ENCODE data around the gene PTPRH.

PTPRH gene

DNA sequence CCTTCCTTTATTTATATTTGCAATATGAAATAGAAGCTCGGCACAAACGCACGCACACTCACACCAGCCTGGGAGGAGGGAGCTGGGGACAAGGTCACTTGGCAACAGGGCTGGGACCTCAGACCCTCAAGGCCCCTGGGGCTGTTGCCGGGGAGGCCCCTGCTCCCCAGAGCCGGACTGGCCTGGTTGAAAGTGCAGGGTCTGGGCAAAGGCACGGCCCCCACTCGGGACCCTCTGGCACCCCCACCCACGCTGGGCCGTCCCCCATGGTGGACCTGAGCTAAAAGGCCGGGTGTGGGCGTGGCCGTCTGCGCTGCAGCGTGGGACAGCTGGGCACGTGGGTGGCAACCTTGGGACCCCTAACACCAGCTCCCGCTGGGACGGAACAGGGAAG lies 20.5 kb upstream of the PTPRH start:
- Histone ChIP-seq H3K36me3 (ENCODE audit: control insufficient read depth in 4 of 4, insufficient read depth in 4 of 4, low read length in 3 of 4) (peaks cover 11 to 89% (median 72%) of the 10 kb centered on the region in 4 experiments), H3K4me3 (ENCODE audit: control insufficient read depth in 1 of 7, extremely low read depth in 1 of 7, insufficient read depth in 4 of 7, low read depth in 2 of 7, low read length in 6 of 7) (no peak overlapping the region), H3K27ac (ENCODE audit: insufficient read depth in 1 of 2, low read depth in 1 of 2, low read length in 2 of 2, poor library complexity in 1 of 2, severe bottlenecking in 2 of 2) (peak overlapping the region in 1 of 2 experiments; percentile 5), H3K4me1 (ENCODE audit: control extremely low read depth in 1 of 4, control insufficient read depth in 4 of 4, insufficient read depth in 4 of 4, low read length in 3 of 4) (no peaks in the 10 kb centered on the region), H3K9me3 (ENCODE audit: control extremely low read depth in 1 of 5, control insufficient read depth in 4 of 5, insufficient read depth in 2 of 5, low read depth in 1 of 5, low read length in 4 of 5) (no peaks in the 10 kb centered on the region), H3K27me3 (replicated peaks in 2 of 5; ENCODE audit: control insufficient read depth in 4 of 5, insufficient read depth in 5 of 5, low read length in 4 of 5) (no peaks in the 10 kb centered on the region)
- DNase-seq: no peak
- 98% methylated on average over 13 of the region's 17 CpGs for WGBS (ENCODE audit: insufficient coverage)
- CTCF ChIA-PET: no interaction called here
- POLR2A ChIA-PET: no interaction called here

DNA sequence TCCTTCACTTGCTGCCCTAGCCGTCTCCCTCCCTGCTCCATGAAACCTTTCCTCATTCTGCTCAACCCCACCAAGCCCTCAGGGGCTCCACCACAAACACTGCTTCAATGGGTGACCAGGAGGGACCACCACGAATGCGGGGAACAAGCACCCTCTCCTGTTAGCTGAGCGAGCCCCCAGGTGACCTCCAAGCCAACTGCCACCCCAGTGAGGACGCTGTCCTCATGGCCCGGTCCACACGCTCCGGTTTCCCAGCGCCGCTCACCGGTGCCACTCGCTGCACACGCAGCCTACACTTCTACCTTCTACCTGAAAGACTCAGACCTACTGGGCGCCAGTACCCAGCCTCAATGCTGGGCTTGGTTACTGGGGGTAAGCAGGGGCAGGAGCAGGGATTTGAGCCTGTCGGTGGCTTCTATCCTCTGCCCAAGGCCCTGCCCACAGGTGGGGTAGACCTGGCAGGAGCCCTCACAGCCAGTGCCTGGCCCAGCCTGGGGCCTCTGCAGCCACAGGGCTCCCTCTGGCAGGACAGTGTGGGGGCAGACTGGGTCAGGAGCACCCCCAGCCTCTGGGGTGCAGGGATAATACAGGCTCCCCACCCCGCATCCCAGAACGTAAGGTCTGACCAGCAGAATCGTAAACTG lies 20.0 kb upstream of the PTPRH start:
- Histone ChIP-seq H3K27ac (ENCODE audit: insufficient read depth in 1 of 2, low read depth in 1 of 2, low read length in 2 of 2, poor library complexity in 1 of 2, severe bottlenecking in 2 of 2) (peak overlapping the region in 1 of 2 experiments; percentile 5), H3K36me3 (ENCODE audit: control insufficient read depth in 4 of 4, insufficient read depth in 4 of 4, low read length in 3 of 4) (peaks cover 11 to 87% (median 70%) of the 10 kb centered on the region in 4 experiments), H3K4me1 (ENCODE audit: control extremely low read depth in 1 of 4, control insufficient read depth in 4 of 4, insufficient read depth in 4 of 4, low read length in 3 of 4) (no peaks in the 10 kb centered on the region), H3K27me3 (replicated peaks in 2 of 5; ENCODE audit: control insufficient read depth in 4 of 5, insufficient read depth in 5 of 5, low read length in 4 of 5) (no peaks in the 10 kb centered on the region), H3K9me3 (ENCODE audit: control extremely low read depth in 1 of 5, control insufficient read depth in 4 of 5, insufficient read depth in 2 of 5, low read depth in 1 of 5, low read length in 4 of 5) (no peaks in the 10 kb centered on the region), H3K4me3 (ENCODE audit: control insufficient read depth in 1 of 7, extremely low read depth in 1 of 7, insufficient read depth in 4 of 7, low read depth in 2 of 7, low read length in 6 of 7) (no peak overlapping the region)
- POLR2A ChIA-PET: no interaction called here
- WGBS (ENCODE audit: insufficient coverage): 97% methylated on average over 16 of the region's 18 CpGs
- CTCF ChIA-PET: no interaction called here
- DNase-seq: no peak

DNA sequence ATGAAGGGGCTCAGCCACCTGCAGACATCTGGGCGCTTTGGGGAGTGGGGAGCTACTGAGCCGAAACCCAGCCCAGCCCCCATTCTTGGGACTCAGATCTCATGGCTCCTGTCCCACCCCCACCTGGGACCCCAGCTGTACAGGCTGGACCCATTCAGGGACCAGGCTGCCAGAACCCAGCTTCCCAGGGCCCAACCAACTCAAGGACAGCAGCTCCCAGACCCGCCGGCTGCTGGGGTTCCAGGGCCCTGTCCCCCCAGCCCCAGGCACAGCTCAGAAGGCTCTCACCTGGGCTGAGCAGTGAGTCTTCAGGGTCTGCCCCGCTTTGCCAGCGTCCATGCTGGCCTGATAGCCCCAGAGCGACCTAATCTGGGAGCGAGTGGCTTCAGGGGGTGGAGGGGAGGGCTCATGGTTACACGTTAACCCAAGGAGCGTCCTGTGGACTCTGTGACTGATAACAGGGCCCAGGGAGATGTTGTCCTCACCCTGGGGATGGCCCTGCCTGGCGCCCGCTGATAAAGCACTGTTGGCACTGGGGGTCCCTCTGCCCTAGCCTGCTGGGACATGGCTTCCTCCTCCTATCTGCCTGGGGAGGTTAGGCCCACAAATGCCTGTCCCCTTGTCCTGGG lies 19.2 kb upstream of the PTPRH start, which contains the start of gene TMEM86B:
TSS of gene TMEM86B (minus strand) at position 361 of the 629 bp plus-strand sequence. CDS start at position 339, 22 bp downstream.
- H3K27ac ChIP-seq (ENCODE audit: insufficient read depth in 1 of 2, low read depth in 1 of 2, low read length in 2 of 2, poor library complexity in 1 of 2, severe bottlenecking in 2 of 2): peak within 1 kb of the TSS in 1 of 2 experiments; percentile 5
- no peak within 1 kb of the TSS for H3K4me3 ChIP-seq (ENCODE audit: control insufficient read depth in 1 of 7, extremely low read depth in 1 of 7, insufficient read depth in 4 of 7, low read depth in 2 of 7, low read length in 6 of 7)
- no peaks in the 10 kb centered on the region for H3K27me3 ChIP-seq (replicated peaks in 2 of 5; ENCODE audit: control insufficient read depth in 4 of 5, insufficient read depth in 5 of 5, low read length in 4 of 5)
- no peaks in the 10 kb centered on the region for H3K4me1 ChIP-seq (ENCODE audit: control extremely low read depth in 1 of 4, control insufficient read depth in 4 of 4, insufficient read depth in 4 of 4, low read length in 3 of 4)
- CTCF ChIA-PET: interaction anchor here (0.5 kb wide), 1 partner anchor 11 kb away, joined by 3 read pairs; no protein-coding TSS in a partner anchor
- H3K36me3 ChIP-seq (ENCODE audit: control insufficient read depth in 4 of 4, insufficient read depth in 4 of 4, low read length in 3 of 4): peaks cover 9 to 91% (median 69%) of the 10 kb centered on the region in 4 experiments
- POLR2A ChIA-PET: no interaction called here
- DNase-seq: peak in 2 of 3 donors; percentile 52 to 75
- H3K9me3 ChIP-seq (ENCODE audit: control extremely low read depth in 1 of 5, control insufficient read depth in 4 of 5, insufficient read depth in 2 of 5, low read depth in 1 of 5, low read length in 4 of 5): no peaks in the 10 kb centered on the region
- WGBS (ENCODE audit: insufficient coverage): 93% methylated on average over 10 of the region's 12 CpGs

DNA sequence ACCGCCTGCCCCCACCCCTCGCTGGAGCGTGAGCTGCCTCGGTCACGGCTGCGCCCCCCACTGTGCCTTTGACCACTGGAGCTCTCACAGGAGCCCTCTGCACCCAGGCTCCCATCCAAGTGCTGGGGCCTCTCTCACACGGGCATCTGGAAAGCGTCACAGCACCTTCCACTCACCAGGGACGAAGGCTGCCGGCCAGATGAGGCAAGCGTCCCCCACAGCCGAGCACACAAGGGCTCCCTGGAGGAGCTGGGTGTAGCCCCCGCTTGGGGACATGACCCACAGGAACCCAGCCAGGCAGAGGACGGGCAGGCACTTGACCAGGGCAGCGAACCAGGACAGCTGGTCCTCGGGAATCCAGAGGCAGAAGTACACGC lies 18.7 kb upstream of the PTPRH start:
- POLR2A ChIA-PET: no interaction called here
- H3K36me3 ChIP-seq (ENCODE audit: control insufficient read depth in 4 of 4, insufficient read depth in 4 of 4, low read length in 3 of 4): peaks cover 4 to 92% (median 68%) of the 10 kb centered on the region in 4 experiments
- no peak for DNase-seq

DNA sequence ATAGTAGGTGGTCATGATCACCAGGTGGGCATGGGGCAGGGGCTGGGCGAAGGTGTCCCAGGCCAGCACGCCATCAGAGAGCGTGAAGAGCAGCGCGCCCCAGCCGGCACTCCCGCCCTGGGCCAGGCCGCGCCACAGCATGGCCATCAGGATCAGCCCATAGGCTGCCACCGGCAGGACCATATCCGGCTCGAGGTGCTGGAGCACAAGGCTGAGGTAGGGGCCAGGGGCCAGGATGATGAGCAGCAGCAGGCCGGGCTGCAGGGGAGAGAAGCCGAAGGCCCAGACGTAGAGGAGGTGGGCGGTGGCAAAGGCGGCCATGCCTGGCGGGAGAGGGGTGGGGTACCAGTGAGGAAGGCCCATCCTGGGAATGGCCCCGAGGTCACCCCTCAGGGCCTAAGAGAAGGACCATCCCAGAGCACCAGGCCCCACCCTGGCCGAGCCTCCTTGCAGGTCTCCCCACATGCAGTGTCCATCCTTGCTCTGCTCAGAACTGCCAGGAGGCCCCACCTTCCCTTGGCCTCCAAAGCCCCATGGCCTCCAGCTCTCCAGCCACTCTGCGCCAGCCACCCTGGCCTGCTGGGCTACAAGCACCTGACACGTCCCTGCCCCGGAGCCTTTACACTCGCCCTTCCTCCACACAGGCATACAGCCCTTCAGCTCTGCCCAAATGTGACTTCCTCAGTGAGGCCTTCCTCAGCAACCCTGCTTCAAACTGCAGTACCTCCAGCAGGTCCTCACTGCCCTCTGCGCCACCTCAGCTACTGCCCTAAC lies 18.1 kb upstream of the PTPRH start:
- Histone ChIP-seq H3K4me1 (ENCODE audit: control extremely low read depth in 1 of 4, control insufficient read depth in 4 of 4, insufficient read depth in 4 of 4, low read length in 3 of 4) (no peaks in the 10 kb centered on the region), H3K36me3 (ENCODE audit: control insufficient read depth in 4 of 4, insufficient read depth in 4 of 4, low read length in 3 of 4) (peaks cover 2 to 92% (median 64%) of the 10 kb centered on the region in 4 experiments), H3K27ac (ENCODE audit: insufficient read depth in 1 of 2, low read depth in 1 of 2, low read length in 2 of 2, poor library complexity in 1 of 2, severe bottlenecking in 2 of 2) (no peak overlapping the region), H3K4me3 (ENCODE audit: control insufficient read depth in 1 of 7, extremely low read depth in 1 of 7, insufficient read depth in 4 of 7, low read depth in 2 of 7, low read length in 6 of 7) (no peak overlapping the region), H3K27me3 (replicated peaks in 2 of 5; ENCODE audit: control insufficient read depth in 4 of 5, insufficient read depth in 5 of 5, low read length in 4 of 5) (no peaks in the 10 kb centered on the region), H3K9me3 (ENCODE audit: control extremely low read depth in 1 of 5, control insufficient read depth in 4 of 5, insufficient read depth in 2 of 5, low read depth in 1 of 5, low read length in 4 of 5) (no peaks in the 10 kb centered on the region)
- 96% methylated on average over 25 of the region's 25 CpGs for WGBS (ENCODE audit: insufficient coverage)
- DNase-seq: no peak
- ChIA-PET POLR2A (no interaction called here), CTCF (no interaction called here)

More for the DNA sequence above, 18.7 kb upstream of the PTPRH start:
- CTCF ChIA-PET: no interaction called here
- no peak overlapping the region for H3K4me3 ChIP-seq (ENCODE audit: control insufficient read depth in 1 of 7, extremely low read depth in 1 of 7, insufficient read depth in 4 of 7, low read depth in 2 of 7, low read length in 6 of 7)
- H3K27me3 ChIP-seq (replicated peaks in 2 of 5; ENCODE audit: control insufficient read depth in 4 of 5, insufficient read depth in 5 of 5, low read length in 4 of 5): no peaks in the 10 kb centered on the region
- 92% methylated on average over 15 of the region's 17 CpGs for WGBS (ENCODE audit: insufficient coverage)
- no peak overlapping the region for H3K27ac ChIP-seq (ENCODE audit: insufficient read depth in 1 of 2, low read depth in 1 of 2, low read length in 2 of 2, poor library complexity in 1 of 2, severe bottlenecking in 2 of 2)
- H3K4me1 ChIP-seq (ENCODE audit: control extremely low read depth in 1 of 4, control insufficient read depth in 4 of 4, insufficient read depth in 4 of 4, low read length in 3 of 4): no peaks in the 10 kb centered on the region
- H3K9me3 ChIP-seq (ENCODE audit: control extremely low read depth in 1 of 5, control insufficient read depth in 4 of 5, insufficient read depth in 2 of 5, low read depth in 1 of 5, low read length in 4 of 5): no peaks in the 10 kb centered on the region

DNA sequence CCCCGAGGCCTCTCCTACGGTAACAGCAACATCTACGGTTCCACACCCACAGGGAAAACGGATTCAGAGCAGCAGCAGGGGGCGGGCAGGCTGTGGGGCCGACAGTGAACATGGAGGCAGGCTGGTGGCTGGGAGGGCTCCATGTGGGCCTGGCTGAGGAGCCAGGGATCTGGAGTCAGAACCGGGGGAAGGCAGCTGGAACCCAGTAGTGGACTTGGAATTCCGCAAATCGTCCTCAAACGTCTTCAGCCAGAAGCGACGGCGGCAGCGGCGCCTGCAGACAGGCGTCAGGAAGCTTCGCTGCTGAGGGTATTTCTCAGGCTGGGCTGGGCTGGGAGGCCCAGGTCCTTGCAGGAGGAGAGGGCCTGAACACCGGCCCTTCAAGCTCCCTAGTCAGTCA lies 17.5 kb upstream of the PTPRH start:
- WGBS (ENCODE audit: insufficient coverage): 93% methylated on average over 14 of the region's 18 CpGs
- Histone ChIP-seq H3K27me3 (replicated peaks in 2 of 5; ENCODE audit: control insufficient read depth in 4 of 5, insufficient read depth in 5 of 5, low read length in 4 of 5) (no peaks in the 10 kb centered on the region), H3K9me3 (ENCODE audit: control extremely low read depth in 1 of 5, control insufficient read depth in 4 of 5, insufficient read depth in 2 of 5, low read depth in 1 of 5, low read length in 4 of 5) (no peaks in the 10 kb centered on the region), H3K4me1 (ENCODE audit: control extremely low read depth in 1 of 4, control insufficient read depth in 4 of 4, insufficient read depth in 4 of 4, low read length in 3 of 4) (no peaks in the 10 kb centered on the region), H3K36me3 (ENCODE audit: control insufficient read depth in 4 of 4, insufficient read depth in 4 of 4, low read length in 3 of 4) (peaks cover 0 to 86% (median 58%) of the 10 kb centered on the region in 4 experiments), H3K27ac (ENCODE audit: insufficient read depth in 1 of 2, low read depth in 1 of 2, low read length in 2 of 2, poor library complexity in 1 of 2, severe bottlenecking in 2 of 2) (no peak overlapping the region), H3K4me3 (ENCODE audit: control insufficient read depth in 1 of 7, extremely low read depth in 1 of 7, insufficient read depth in 4 of 7, low read depth in 2 of 7, low read length in 6 of 7) (no peak overlapping the region)
- CTCF ChIA-PET: no interaction called here
- no peak for DNase-seq
- POLR2A ChIA-PET: no interaction called here

DNA sequence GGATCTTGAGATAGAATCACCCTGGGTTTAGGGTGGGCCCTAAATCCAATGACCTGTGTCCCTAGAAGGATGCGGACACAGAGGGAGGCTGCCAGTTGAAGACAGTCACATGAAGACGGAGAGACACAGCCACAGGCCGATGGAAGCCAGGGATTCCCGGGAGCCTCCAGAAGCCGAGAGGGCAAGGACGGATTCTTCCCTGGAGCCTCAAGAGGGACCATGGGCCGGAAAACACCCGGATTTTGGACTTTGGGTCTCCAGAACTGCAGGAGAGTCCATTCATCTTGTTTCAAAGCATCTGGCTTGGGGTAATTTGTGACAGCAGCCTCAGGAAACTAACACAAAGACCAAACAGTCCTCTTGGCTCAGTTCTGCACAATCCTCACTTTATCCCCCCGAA lies 17.0 kb upstream of the PTPRH start:
- CTCF ChIA-PET: no interaction called here
- no peak overlapping the region for H3K27ac ChIP-seq (ENCODE audit: insufficient read depth in 1 of 2, low read depth in 1 of 2, low read length in 2 of 2, poor library complexity in 1 of 2, severe bottlenecking in 2 of 2)
- H3K4me3 ChIP-seq (ENCODE audit: control insufficient read depth in 1 of 7, extremely low read depth in 1 of 7, insufficient read depth in 4 of 7, low read depth in 2 of 7, low read length in 6 of 7): no peak overlapping the region
- H3K27me3 ChIP-seq (replicated peaks in 2 of 5; ENCODE audit: control insufficient read depth in 4 of 5, insufficient read depth in 5 of 5, low read length in 4 of 5): no peaks in the 10 kb centered on the region
- H3K9me3 ChIP-seq (ENCODE audit: control extremely low read depth in 1 of 5, control insufficient read depth in 4 of 5, insufficient read depth in 2 of 5, low read depth in 1 of 5, low read length in 4 of 5): peaks cover 0 to under 1% (median 0%) of the 10 kb centered on the region in 5 experiments
- H3K36me3 ChIP-seq (ENCODE audit: control insufficient read depth in 4 of 4, insufficient read depth in 4 of 4, low read length in 3 of 4): peaks cover 0 to 80% (median 56%) of the 10 kb centered on the region in 4 experiments
- no peaks in the 10 kb centered on the region for H3K4me1 ChIP-seq (ENCODE audit: control extremely low read depth in 1 of 4, control insufficient read depth in 4 of 4, insufficient read depth in 4 of 4, low read length in 3 of 4)
- POLR2A ChIA-PET: no interaction called here
- WGBS (ENCODE audit: insufficient coverage): 94% methylated on average over 9 of the region's 9 CpGs
- DNase-seq: no peak
